Loucy (cell line): Measurements from ENCODE around the gene CHN2.

Source experiments
- H2AFZ ChIP-seq: fragments of 200-600 bp; sonication (generic); 2 replicates; pipeline ENCODE4 v1.6.0; 2016; ENCODE audit warnings: antibody characterized with exemption, mild to moderate bottlenecking, low read length, moderate library complexity
- H3F3A ChIP-seq: fragments of 200-600 bp; 2 replicates; pipeline ENCODE4 v1.6.0; 2016; ENCODE audit warnings: antibody characterized with exemption, low read depth, mild to moderate bottlenecking
- H3K27me3 ChIP-seq: fragments of 200-600 bp; sonication (generic); 2 replicates; pipeline ENCODE4 v1.6.1; 2014; ENCODE audit warnings: low read length, mild to moderate bottlenecking; ENCODE audit not compliant: insufficient read depth, poor library complexity, severe bottlenecking
- H3K36me3 ChIP-seq: fragments of 200-600 bp; sonication (generic); 2 replicates; pipeline ENCODE4 v1.6.1; 2016; ENCODE audit warnings: low read length; ENCODE audit not compliant: insufficient read depth
- H3K4me1 ChIP-seq: fragments of 200-600 bp; sonication (generic); 2 replicates; pipeline ENCODE4 v1.5.1; 2014; ENCODE audit warnings: low read length, mild to moderate bottlenecking; ENCODE audit not compliant: insufficient read depth, poor library complexity, severe bottlenecking
- H3K4me2 ChIP-seq: fragments of 200-600 bp; sonication (generic); 2 replicates; pipeline ENCODE4 v1.6.0; 2014; ENCODE audit warnings: antibody characterized with exemption, low read length, low read depth, mild to moderate bottlenecking; ENCODE audit not compliant: poor library complexity, severe bottlenecking
- H3K4me3 ChIP-seq: fragments of 200-600 bp; sonication (generic); 2 replicates; pipeline ENCODE4 v1.5.1; 2014; ENCODE audit warnings: low read length, mild to moderate bottlenecking, mixed read lengths; ENCODE audit not compliant: poor library complexity, severe bottlenecking
- H3K79me2 ChIP-seq: fragments of 200-600 bp; sonication (generic); 2 replicates; pipeline ENCODE4 v1.6.1; 2014; ENCODE audit warnings: low read length; ENCODE audit not compliant: insufficient read depth
- H3K9ac ChIP-seq: fragments of 200-600 bp; sonication (generic); 2 replicates; pipeline ENCODE4 v1.6.0; 2014; ENCODE audit warnings: mild to moderate bottlenecking, low read depth, low read length, moderate library complexity; ENCODE audit not compliant: poor library complexity, severe bottlenecking
- H3K9me2 ChIP-seq: fragments of 200-600 bp; sonication (generic); replicated peaks from 2 replicates; pipeline ENCODE4 v1.6.1; 2016; ENCODE audit warnings: low read depth, low read length, mixed read lengths
- H3K9me3 ChIP-seq: fragments of 200-600 bp; sonication (generic); 2 replicates; pipeline ENCODE4 v1.6.1; 2014; ENCODE audit warnings: mild to moderate bottlenecking, antibody characterized with exemption, low read length, low read depth; ENCODE audit not compliant: insufficient read depth
- H4K20me1 ChIP-seq: fragments of 200-600 bp; sonication (generic); 2 replicates; pipeline ENCODE4 v1.6.0; 2014; ENCODE audit warnings: antibody characterized with exemption, low read length, mild to moderate bottlenecking; ENCODE audit not compliant: insufficient read depth, poor library complexity, severe bottlenecking
- EZH2phosphoT487 ChIP-seq: fragments of 200-600 bp; IDR thresholded peaks from 2 replicates; pipeline ENCODE4 v1.6.1; 2018; ENCODE audit warnings: antibody characterized with exemption, mild to moderate bottlenecking, moderate library complexity, borderline replicate concordance
- TF ChIP-seq, protein P1 (sequence below): fragments of 200-600 bp; sonication (generic); conservative IDR thresholded peaks from 2 replicates; pipeline ENCODE4 v1.5.1; 2014; ENCODE audit warnings: mild to moderate bottlenecking, antibody characterized with exemption, low read length

CHN2 gene

DNA sequence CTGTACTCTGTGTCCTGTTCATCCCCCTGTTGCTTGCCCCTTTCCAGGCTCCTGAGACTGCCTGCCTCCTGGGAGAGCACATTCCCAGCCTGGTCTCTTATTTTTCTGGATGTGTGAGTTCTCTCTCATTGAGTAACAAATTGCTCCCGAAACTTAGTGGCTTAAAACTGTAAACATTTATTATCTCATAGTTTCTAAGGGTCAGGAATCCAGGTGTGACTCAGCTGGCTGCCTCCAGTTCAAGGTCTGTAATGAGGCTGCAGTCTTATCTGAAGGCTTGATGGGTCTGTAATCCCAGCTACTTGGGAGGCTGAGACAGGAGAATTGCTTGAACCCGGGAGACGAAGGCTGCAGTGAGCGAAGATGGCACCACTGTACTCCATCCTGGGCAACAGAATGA is 315.5 kb downstream of the CHN2 start:
- Histone ChIP-seq H3K4me1 (peaks cover 28% of the 10 kb centered on the region), H4K20me1 (no peaks in the 10 kb centered on the region), H3K9me2 (no peaks in the 10 kb centered on the region), H3K9ac (no peak overlapping the region), H3F3A (no peaks in the 10 kb centered on the region), H3K79me2 (no peaks in the 10 kb centered on the region), H3K36me3 (peaks cover 5% of the 10 kb centered on the region; the same call in 1 of the 2 replicates), H3K4me2 (no peak overlapping the region), H3K4me3 (no peak overlapping the region), H2AFZ (no peak overlapping the region), H3K27me3 (no peaks in the 10 kb centered on the region), H3K9me3 (no peaks in the 10 kb centered on the region)
- TF ChIP-seq EZH2phosphoT487, result no peak
- TF ChIP-seq, protein P1, sequence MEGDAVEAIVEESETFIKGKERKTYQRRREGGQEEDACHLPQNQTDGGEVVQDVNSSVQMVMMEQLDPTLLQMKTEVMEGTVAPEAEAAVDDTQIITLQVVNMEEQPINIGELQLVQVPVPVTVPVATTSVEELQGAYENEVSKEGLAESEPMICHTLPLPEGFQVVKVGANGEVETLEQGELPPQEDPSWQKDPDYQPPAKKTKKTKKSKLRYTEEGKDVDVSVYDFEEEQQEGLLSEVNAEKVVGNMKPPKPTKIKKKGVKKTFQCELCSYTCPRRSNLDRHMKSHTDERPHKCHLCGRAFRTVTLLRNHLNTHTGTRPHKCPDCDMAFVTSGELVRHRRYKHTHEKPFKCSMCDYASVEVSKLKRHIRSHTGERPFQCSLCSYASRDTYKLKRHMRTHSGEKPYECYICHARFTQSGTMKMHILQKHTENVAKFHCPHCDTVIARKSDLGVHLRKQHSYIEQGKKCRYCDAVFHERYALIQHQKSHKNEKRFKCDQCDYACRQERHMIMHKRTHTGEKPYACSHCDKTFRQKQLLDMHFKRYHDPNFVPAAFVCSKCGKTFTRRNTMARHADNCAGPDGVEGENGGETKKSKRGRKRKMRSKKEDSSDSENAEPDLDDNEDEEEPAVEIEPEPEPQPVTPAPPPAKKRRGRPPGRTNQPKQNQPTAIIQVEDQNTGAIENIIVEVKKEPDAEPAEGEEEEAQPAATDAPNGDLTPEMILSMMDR, result no peak

DNA sequence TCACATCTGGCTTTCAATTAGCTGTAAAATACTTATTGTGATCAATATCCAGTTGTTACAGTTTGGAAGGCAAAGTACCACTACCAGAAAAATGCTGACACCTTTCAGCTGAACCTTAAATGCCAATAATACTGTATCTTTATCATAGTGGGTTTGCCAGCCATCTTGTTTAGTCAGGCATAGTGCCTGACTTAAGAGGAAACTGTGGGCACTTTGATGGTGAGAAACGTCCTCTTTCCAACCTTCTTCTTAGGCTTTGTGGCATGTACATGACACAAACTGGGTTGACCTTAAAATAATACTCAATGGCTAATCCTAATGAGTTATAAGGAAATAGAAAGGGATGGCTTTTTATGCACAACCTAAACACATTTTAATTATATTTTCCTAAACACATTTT is 316.8 kb downstream of the CHN2 start:
- Histone ChIP-seq H3K9me3 (no peaks in the 10 kb centered on the region), H3F3A (no peaks in the 10 kb centered on the region), H3K27me3 (no peaks in the 10 kb centered on the region), H3K9ac (no peak overlapping the region), H3K4me1 (peaks cover 28% of the 10 kb centered on the region), H3K79me2 (no peaks in the 10 kb centered on the region), H3K36me3 (no peaks in the 10 kb centered on the region; the same call in 1 of the 2 replicates), H3K9me2 (no peaks in the 10 kb centered on the region), H2AFZ (no peak overlapping the region), H3K4me3 (no peak overlapping the region), H4K20me1 (no peaks in the 10 kb centered on the region), H3K4me2 (peak overlapping the region; percentile 56)
- TF ChIP-seq EZH2phosphoT487, result no peak

DNA sequence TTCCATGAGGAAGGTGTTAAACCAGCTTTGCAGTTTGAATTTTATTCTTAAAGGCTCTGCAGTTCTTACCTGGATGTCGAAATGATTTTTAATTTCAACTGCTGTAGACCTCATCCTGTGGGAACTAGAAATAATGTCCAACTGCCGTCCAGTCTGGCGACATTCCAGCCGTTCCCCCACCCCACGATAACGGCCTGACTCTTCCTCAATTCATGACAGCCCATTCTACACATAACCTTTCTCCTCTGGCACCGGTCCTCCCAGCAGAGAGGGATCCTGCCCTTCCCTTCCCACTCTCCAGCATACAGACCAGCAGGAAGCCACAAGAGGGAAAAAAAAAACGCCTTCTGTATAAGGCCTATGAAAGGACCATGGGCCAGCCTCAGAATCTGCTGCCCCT is 317.3 kb downstream of the CHN2 start:
- H3K79me2 ChIP-seq, result no peaks in the 10 kb centered on the region
- no peaks in the 10 kb centered on the region for H3K27me3 ChIP-seq
- H3K4me3 ChIP-seq, result no peak overlapping the region
- TF ChIP-seq EZH2phosphoT487, result no peak
- TF ChIP-seq, protein P1, result no peak
- H3F3A ChIP-seq, result no peaks in the 10 kb centered on the region
- H3K4me2 ChIP-seq, result peak overlapping the region; percentile 56
- H3K4me1 ChIP-seq, result peaks cover 28% of the 10 kb centered on the region
- no peaks in the 10 kb centered on the region for H3K9me2 ChIP-seq
- H3K9me3 ChIP-seq, result no peaks in the 10 kb centered on the region
- H4K20me1 ChIP-seq, result no peaks in the 10 kb centered on the region
- no peak overlapping the region for H2AFZ ChIP-seq
- no peak overlapping the region for H3K9ac ChIP-seq
- no peaks in the 10 kb centered on the region; the same call in 1 of the 2 replicates for H3K36me3 ChIP-seq

DNA sequence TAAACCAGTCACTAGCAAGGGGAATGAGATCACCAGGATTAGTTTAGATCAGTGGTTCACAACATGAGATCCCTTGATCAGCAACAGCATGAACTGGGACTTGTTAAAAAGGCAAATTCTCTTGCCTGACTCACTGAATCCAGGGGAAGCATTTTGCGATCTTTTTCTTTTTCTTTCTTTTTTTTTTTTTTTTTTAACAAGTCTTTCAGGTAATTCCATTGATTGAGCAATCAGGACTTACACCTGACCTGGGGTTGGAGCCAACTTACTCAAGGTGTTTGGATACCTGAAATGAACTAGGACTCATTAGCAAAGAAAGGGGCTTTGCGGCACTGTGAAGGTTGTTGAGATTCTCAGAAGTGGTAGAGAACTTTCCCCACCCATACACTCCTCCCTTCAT is 321.9 kb downstream of the CHN2 start:
- TF ChIP-seq, protein P1, result no peak
- no peak for TF ChIP-seq EZH2phosphoT487
- H3K9me3 ChIP-seq, result no peaks in the 10 kb centered on the region; the same call in 1 of the 2 replicates
- no peak overlapping the region for H3K4me3 ChIP-seq
- no peak overlapping the region for H2AFZ ChIP-seq
- H3K4me1 ChIP-seq, result peaks cover 18% of the 10 kb centered on the region
- H3K27me3 ChIP-seq, result no peaks in the 10 kb centered on the region
- no peaks in the 10 kb centered on the region for H3F3A ChIP-seq
- H3K79me2 ChIP-seq, result no peaks in the 10 kb centered on the region
- no peaks in the 10 kb centered on the region for H4K20me1 ChIP-seq
- H3K9ac ChIP-seq, result no peak overlapping the region
- no peaks in the 10 kb centered on the region for H3K36me3 ChIP-seq
- H3K9me2 ChIP-seq, result no peaks in the 10 kb centered on the region
- no peak overlapping the region for H3K4me2 ChIP-seq
